GM19351 (cell line): ENCODE measurements around the gene HPSE2.
"Not testable (repeated sequence)": the region's sequence is repeated elsewhere in the genome, so short reads cannot be mapped to it uniquely, and the experiment has no call there.

ENCODE experiments used
- ATAC-seq: cut with Tn5 transposase; IDR thresholded peaks from one replicate; pipeline ENCODE4 v1.9.1; 2021; ENCODE audit warnings: mild to moderate bottlenecking, moderate library complexity; ENCODE audit not compliant: unreplicated experiment

HPSE2 gene

DNA sequence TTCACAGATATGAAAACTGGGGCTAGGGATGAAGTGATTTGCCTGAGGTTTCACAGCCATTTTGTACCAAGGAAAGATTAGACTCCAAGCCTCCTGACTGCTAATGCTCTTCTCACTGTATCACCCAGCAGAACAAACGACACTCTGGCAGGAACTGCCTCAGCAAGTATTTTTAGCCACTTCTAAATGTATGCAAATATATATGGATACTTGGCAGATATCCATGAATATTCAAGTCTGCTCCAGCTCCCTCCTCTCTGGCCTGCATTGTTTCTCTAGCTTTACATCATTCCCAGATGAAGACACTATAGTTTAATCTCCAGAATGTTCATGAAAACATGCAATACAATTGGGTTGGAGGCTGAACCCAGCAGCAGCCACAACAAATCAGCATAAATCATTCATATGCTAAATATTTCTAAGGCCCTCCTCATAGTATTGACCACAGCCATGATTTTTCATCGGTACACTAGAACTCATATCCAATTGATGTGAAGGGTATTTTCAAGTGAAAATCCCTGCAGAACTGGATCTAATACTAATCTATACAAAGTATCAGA, 65.5 kb downstream of the HPSE2 start:
- no peak for ATAC-seq

GRCh38 chr10:99161165-99161564, 74.5 kb downstream of the HPSE2 start:
- ATAC-seq, result no peak

- ATAC-seq, result no peak
Measured at GRCh38 chr10:99143651-99144050, 92.0 kb downstream of the HPSE2 start.

DNA sequence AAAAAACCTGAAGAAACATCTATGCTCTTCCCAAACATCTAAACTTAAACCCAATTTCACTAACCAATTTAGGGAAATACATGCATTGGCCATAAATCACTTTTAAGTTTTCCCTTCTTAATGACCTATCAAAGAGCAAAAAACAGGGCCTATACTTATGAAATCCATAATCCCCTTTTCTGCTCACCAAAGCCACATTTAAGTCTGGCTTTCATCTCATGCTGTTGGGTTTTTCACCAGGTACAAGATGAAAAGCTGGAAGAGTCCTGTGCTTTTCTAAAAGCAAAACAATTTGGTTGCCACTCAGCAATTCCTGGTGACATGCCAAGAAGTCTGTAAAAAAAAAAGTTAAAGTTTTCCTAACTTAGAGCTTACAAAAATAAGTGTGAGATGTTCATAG, 92.6 kb downstream of the HPSE2 start:
- no peak for ATAC-seq

DNA sequence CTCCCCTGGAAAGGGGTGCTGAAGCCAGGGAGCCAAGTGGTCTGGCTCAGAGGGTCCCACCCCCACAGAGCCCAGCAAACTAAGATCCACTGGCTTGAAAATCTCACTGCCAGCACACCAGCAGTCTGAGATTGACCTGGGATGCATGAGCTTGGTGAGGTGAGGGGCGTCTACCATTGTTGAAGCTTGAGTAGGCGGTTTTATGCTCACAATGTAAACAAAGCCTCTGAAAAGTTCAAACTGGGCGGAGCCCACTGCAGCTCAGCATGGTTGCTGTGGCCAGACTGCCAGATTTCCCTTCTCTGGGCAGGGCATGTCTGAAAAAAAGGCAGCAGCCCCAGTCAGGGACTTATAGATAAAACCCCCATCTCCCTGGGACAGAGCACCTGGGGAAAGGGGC, 102.8 kb downstream of the HPSE2 start:
- not testable (repeated sequence) for ATAC-seq

- ATAC-seq, result no peak
Measured at GRCh38 chr10:99125879-99126278, 109.8 kb downstream of the HPSE2 start.

DNA sequence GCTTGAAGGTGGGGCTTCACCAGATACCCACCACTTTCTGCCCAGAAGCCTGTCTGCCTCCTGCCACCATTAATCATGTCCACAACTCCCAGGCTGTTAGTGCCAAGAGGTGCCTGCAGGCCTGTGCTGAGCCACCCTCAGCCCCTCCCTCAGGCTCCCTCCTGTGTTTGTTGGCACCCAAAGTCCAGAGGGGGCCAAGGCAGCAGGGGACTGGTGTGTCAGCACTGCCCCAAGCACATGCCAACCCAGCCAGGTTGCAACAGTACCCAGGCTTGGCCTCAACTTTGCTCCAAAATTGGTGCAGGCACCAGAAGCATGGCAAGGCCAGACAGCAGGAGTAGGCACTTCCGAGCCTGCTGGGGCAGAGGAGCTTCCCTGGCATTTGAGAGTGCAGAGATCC, 111.3 kb downstream of the HPSE2 start:
- ATAC-seq, result no peak

- ATAC-seq, result no peak
Measured at GRCh38 chr10:99123851-99124250, 111.8 kb downstream of the HPSE2 start.

- no peak for ATAC-seq
Measured at GRCh38 chr10:99123336-99123735, 112.3 kb downstream of the HPSE2 start.

DNA sequence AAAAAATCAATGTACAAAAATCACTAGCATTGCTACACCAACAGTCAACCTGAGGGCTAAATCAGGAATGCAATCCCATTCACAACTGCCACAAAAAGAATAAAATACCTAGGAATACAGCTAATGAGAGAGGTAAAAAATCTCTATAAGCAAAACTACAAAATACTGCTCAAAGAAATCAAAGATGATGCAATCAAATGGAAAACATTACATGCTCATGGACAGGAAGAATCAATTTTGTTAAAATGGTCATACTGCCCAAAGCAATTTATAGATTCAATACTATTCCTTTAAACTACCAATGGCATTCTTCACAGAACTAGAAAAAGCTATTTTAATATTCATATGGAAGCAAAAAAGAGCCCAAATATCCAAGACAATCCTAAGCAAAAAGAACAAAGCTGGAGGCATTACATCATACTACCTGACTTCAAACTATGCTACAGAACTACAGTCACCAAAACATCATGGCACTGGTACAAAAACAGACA, 116.3 kb downstream of the HPSE2 start:
- ATAC-seq, result no peak

DNA sequence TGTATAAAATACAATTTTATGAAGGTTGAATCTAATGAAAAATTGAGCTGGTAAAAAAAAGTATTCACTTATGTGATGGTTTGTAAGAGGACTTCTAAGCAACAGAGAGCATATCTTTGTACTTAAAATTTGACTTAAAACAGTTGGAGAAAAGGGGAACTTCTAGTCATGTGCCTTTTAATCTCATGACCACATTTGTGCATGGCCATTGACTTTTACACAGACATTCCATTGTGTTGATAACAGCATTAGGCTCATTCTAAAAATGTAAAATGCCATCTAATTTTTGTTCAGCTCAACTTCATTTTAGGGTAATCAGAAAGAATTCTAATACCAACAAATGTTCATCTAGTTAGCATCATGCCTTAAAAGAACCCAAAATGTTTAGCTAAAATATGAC, 119.9 kb downstream of the HPSE2 start:
- ATAC-seq, result no peak

GRCh38 chr10:99085358-99085757, 150.3 kb downstream of the HPSE2 start:
- no peak for ATAC-seq

GRCh38 chr10:99084161-99084560, 151.5 kb downstream of the HPSE2 start:
- ATAC-seq, result no peak

DNA sequence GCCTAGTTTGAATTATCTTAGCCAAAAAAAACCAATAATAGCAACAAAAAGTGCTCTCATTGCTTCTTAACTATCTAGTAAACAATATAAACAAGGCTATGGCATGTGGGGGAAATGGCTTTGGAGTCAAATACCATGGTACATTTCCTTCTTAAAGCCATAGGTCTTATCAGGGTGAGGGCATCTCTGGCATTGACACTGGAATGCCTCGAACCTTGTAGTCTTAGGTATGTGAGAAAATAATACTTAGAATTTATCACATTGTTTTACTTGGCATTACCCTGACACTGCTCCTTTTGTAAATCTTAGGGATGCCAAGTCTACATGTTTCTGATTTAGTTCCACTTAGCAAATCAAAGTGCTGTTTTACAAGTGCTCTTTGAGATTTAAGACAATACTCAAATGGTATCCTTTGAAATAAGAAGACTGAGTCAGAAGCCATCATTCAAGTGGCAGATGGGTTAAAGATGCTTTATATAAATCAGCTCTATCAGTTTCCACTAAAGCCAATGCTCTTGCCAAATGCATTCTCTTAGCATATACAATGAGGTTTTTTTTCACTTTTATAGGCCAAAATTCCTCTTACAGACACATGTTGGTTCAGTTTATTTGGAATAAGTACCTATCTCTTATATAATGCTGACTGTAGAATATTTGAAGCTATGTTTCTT, 155.2 kb downstream of the HPSE2 start:
- ATAC-seq, result no peak

DNA sequence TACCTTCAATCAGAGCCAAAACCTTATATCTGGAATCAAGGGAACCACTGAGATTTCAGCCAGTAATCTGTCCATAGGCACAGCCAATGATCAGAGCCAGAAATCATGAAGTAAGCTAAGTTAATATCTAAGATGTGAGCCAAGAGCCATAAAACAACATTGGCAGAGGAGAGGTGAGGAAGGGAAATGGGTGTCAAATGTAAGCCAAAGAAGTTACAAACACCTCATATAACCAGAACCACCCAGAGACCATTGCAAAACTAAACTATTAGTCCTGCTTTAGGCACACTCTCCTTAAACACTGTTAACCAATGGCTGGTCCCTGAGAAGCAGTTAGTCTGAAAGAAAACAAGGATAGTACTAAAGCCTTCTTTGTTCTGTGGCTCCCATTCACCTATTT, 173.1 kb downstream of the HPSE2 start:
- ATAC-seq, result no peak

DNA sequence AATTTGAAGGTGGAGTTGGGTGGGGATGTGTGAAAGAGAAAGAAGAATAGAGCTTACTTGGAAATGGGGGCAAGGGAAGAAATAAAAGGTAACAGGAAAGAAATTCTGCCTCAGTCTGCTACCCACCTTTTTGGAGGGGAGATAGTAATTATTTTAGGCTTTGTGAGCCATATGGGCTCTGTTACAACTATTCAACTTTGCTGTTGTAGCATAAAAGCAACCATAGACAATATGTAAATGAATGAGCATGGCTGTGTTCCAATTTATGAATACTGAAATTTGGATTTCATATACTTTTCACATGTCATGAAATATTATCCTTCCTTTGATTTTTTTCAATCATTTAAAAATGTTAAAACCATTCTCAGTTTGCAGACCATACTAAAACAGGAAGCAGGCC, 176.9 kb downstream of the HPSE2 start:
- no peak for ATAC-seq

- ATAC-seq, result no peak
Measured at GRCh38 chr10:99057936-99058690, 177.5 kb downstream of the HPSE2 start.

DNA sequence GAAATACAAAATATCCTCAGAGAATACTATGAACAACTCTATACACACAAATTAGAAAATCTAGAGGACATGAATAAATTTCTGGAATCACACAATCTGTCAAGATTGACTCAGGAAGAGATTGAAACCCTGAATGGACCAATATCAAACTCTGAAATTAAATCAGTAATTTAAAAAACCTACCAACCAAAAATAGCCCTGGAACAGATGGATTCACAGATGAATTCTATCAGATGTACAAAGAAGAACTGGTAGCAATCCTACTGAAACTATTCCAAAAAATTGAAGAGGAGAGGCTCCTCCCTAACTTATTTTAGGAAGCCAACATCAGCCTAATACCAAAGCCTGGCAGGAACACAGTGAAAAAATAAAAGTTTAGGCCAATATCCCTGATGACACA, 190.0 kb downstream of the HPSE2 start:
- ATAC-seq, result no peak

DNA sequence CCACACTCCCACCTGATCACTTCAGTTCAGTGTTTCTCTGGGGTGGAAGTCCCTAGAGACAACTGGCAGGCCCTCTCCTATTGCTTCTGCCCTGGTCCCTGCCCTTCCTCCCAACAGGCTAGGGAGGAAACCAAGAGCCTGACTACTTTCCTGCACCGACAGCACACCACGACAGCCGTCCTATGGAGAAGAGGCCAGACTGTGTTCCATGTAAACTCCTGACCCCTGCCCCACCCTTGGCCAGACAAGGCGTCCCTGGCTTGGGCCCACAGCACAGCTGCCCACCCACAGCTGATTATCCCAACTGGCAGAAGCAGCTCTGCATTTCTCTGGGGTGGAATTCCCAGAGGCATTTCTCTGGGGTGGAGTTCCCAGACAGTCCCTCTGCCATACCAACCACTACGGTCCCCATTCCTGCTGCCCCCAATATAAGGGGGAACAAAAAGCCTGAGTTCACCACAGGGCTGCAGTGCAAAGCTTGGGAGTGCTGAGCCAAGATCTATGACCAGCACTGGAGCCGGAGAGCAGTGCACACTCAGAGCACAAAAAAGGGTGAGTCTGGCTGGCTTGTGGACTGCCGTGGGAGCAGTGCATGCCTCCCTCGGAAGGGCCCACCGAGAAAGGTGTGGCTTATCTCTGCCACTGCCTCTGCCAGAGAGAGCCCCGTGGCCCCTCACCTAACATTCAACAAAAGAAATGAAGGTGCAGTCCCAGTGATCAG, 193.4 kb downstream of the HPSE2 start:
- no peak for ATAC-seq

- no peak for ATAC-seq
Measured at GRCh38 chr10:99041468-99041867, 194.2 kb downstream of the HPSE2 start.

- no peak for ATAC-seq
Measured at GRCh38 chr10:99013885-99014284, 221.8 kb downstream of the HPSE2 start.

- ATAC-seq, result no peak
Measured at GRCh38 chr10:99010286-99010685, 225.4 kb downstream of the HPSE2 start.
